Activated CD4-positive, alpha-beta T cell treated with anti-CD3 and anti-CD28 coated beads, Interleukin-2, amount 50 U/mL, for 48 hours (primary cell): ENCODE results near the gene TTLL3.
"Not testable (repeated sequence)": the region's sequence is repeated elsewhere in the genome, so short reads cannot be mapped to it uniquely, and the experiment has no call there.

Source experiments
- DNase-seq, 2 experiments: peaks; one replicate each; pipeline ENCODE4 v3.0.0-alpha.2; 2020

The TTLL3 gene

GRCh38 chr3:9872067-9872466 is 62.0 kb downstream of the TTLL3 start:
- DNase-seq: not testable (repeated sequence)

GRCh38 chr3:9875448-9875847 is 65.4 kb downstream of the TTLL3 start:
- no peak for DNase-seq

GRCh38 chr3:9876255-9876654 is 66.2 kb downstream of the TTLL3 start:
- not testable (repeated sequence) for DNase-seq

GRCh38 chr3:9876991-9877390 is 66.9 kb downstream of the TTLL3 start:
- no peak for DNase-seq

GRCh38 chr3:9878700-9879099 is 68.6 kb downstream of the TTLL3 start:
- DNase-seq: no peak

GRCh38 chr3:9879830-9880549 is 69.9 kb downstream of the TTLL3 start, which contains the start of gene CIDEC:
Gene CIDEC, minus strand, starts transcription at chr3:9880253. Its CDS starts 1,767 bp downstream, at chr3:9878486.
- DNase-seq: no peak

GRCh38 chr3:9881441-9881840 is 71.4 kb downstream of the TTLL3 start:
- DNase-seq: no peak

- DNase-seq: no peak
These were observed 73.9 kb downstream of the TTLL3 start for GRCh38 chr3:9883706-9884554.

- no peak for DNase-seq
These were observed 74.6 kb downstream of the TTLL3 start for GRCh38 chr3:9884555-9885165.
